A549 treated with DMSO at 1 μM for 4 hours (cell line): ENCODE measurements around the gene ATP2C2. TPM values are rescaled to one million over a fixed set of nuclear protein-coding genes. Genes with fewer than 3 reads are reported as not detected.

Source experiments
- total RNA-seq: library from RNA; stranded (reverse); fragments of 200-300 nt; extraction: Qiagen RNA extraction; gene quantifications from 5 replicates; pipeline ENCODE4 v1.2.3, GENCODE V29; 2022; ENCODE audit warnings: low read depth

The ATP2C2 gene
- total RNA-seq = 0.06 to 0.15 TPM (median 0.14 TPM) in 5 replicates

GRCh38 chr16:84368308-84368996 lies at the start of gene ATP2C2:
ATP2C2 (plus strand) TSS chr16:84368538; CDS start chr16:84368616, 78 bp downstream.

GRCh38 chr16:84504420-84505248 lies 136.3 kb downstream of the ATP2C2 start, which contains the start of gene MEAK7:
MEAK7 (minus strand) TSS chr16:84504659; CDS start chr16:84498086, 6,573 bp downstream.

Other genes with a start within 250 kb of the ATP2C2 start
- 15.8 to 21.0 TPM (median 18.6 TPM) in 5 replicates for gene HSDL1, start 223.4 kb upstream of the ATP2C2 start, total RNA-seq
- 0.26 to 0.45 TPM (median 0.38 TPM) in 5 replicates for gene DNAAF1, start 223.2 kb upstream of the ATP2C2 start, total RNA-seq
- gene TAF1C, start 181.5 kb upstream of the ATP2C2 start, total RNA-seq = 23.1 to 35.1 TPM (median 28.4 TPM) in 5 replicates
- gene ADAD2, start 177.4 kb upstream of the ATP2C2 start, total RNA-seq = not detected in 5 replicates
- not detected in 5 replicates for gene KCNG4, start 128.5 kb upstream of the ATP2C2 start, total RNA-seq
- not detected in 5 replicates for gene WFDC1, start 73.7 kb upstream of the ATP2C2 start, total RNA-seq
- 49.9 to 64.1 TPM (median 57.1 TPM) in 5 replicates for gene MEAK7, start 136.1 kb downstream of the ATP2C2 start, total RNA-seq
- 454 to 617 TPM (median 542 TPM) in 5 replicates for gene COTL1, start 249.5 kb downstream of the ATP2C2 start, total RNA-seq